OCI-LY7 (cell line): ENCODE results near the gene MYCN. TPM values are rescaled to one million over a fixed set of nuclear protein-coding genes. Genes with fewer than 3 reads are reported as not detected.

Source experiments
- BruUV-seq: library from RNA; stranded (reverse); fragments of 400-500 nt; replicated peaks from 2 replicates; lab custom pipeline; 2021; lab: Mats Ljungman, UMichigan
- CTCF ChIA-PET: fragments of 300-600 bp; sonication (Branson Sonifier 250); formaldehyde crosslinking; loops from one replicate; lab custom pipeline; 2022; ENCODE audit warnings: antibody characterized with exemption; ENCODE audit not compliant: unreplicated experiment; lab: Charles Lee
- POLR2A ChIA-PET: fragments of 300-600 bp; sonication (Branson Sonifier 250); formaldehyde crosslinking; loops from one replicate; lab custom pipeline; 2022; ENCODE audit warnings: antibody characterized with exemption; lab: Charles Lee
- DNase-seq: peaks from one replicate; pipeline ENCODE4 v3.0.0-alpha.2; 2015; ENCODE audit warnings: low spot score
- H2AFZ ChIP-seq: fragments of 200-600 bp; sonication (generic), shearing (Covaris generic); 2 replicates; pipeline ENCODE4 v1.6.1; 2014; ENCODE audit warnings: mild to moderate bottlenecking, antibody characterized with exemption, low read length, moderate library complexity
- H3K27ac ChIP-seq: fragments of 200-600 bp; sonication (generic); 2 replicates; pipeline ENCODE4 v1.5.1; 2014; ENCODE audit warnings: mixed run types, low read depth, mild to moderate bottlenecking, moderate library complexity, low read length, inconsistent platforms; ENCODE audit not compliant: poor library complexity, severe bottlenecking
- H3K36me3 ChIP-seq: fragments of 200-600 bp; sonication (generic); 2 replicates; pipeline ENCODE4 v1.6.1; 2014; ENCODE audit warnings: mild to moderate bottlenecking, antibody characterized with exemption, low read length, moderate library complexity, mixed read lengths; ENCODE audit not compliant: insufficient read depth
- H3K4me1 ChIP-seq: fragments of 200-600 bp; sonication (generic); 2 replicates; pipeline ENCODE4 v1.5.1; 2014; ENCODE audit warnings: mild to moderate bottlenecking, low read length; ENCODE audit not compliant: insufficient read depth, poor library complexity, severe bottlenecking
- H3K4me2 ChIP-seq: fragments of 200-600 bp; sonication (generic); 2 replicates; pipeline ENCODE4 v1.6.1; 2014; ENCODE audit warnings: mild to moderate bottlenecking, low read length
- H3K4me3 ChIP-seq: fragments of 200-600 bp; sonication (generic); 2 replicates; pipeline ENCODE4 v1.5.1; 2014; ENCODE audit warnings: mild to moderate bottlenecking, low read depth, low read length; ENCODE audit not compliant: poor library complexity, severe bottlenecking
- H3K79me2 ChIP-seq: fragments of 200-600 bp; sonication (generic); 2 replicates; pipeline ENCODE4 v1.6.1; 2016; ENCODE audit warnings: low read depth, mild to moderate bottlenecking, low read length, moderate library complexity, mixed read lengths; ENCODE audit not compliant: insufficient read depth
- H3K9me2 ChIP-seq: fragments of 200-600 bp; sonication (generic); 2 replicates; pipeline ENCODE4 v1.6.1; 2016; ENCODE audit warnings: mild to moderate bottlenecking, low read length, mixed read lengths; ENCODE audit not compliant: insufficient read depth
- H3K9me3 ChIP-seq: fragments of 200-600 bp; sonication (generic); 2 replicates; pipeline ENCODE4 v1.6.1; 2014; ENCODE audit warnings: mild to moderate bottlenecking, mixed run types, low read length, mixed read lengths
- H4K20me1 ChIP-seq: fragments of 200-600 bp; sonication (generic); 2 replicates; pipeline ENCODE4 v1.6.1; 2014; ENCODE audit warnings: mild to moderate bottlenecking, antibody characterized with exemption, low read length, moderate library complexity, mixed read lengths; ENCODE audit not compliant: insufficient read depth
- EZH2phosphoT487 ChIP-seq: fragments of 200-600 bp; sonication (generic); IDR thresholded peaks from 2 replicates; pipeline ENCODE4 v1.6.1; 2018; ENCODE audit warnings: low read depth, borderline replicate concordance, mild to moderate bottlenecking, mixed run types, antibody characterized with exemption, low read length, moderate library complexity, mixed read lengths
- intact Hi-C: fragments of 100-400 bp; cut with micrococcal nuclease; formaldehyde crosslinking; loops from one replicate; pipeline ENCODE4 v1.10.0; 2022; ENCODE audit not compliant: unreplicated experiment
- small RNA-seq: library from RNA; depleted of rRNA; stranded (forward); fragments of <200 nt; gene quantifications from one replicate; pipeline ENCODE3, GENCODE V24; 2014
- total RNA-seq, 2 experiments: library from RNA; depleted of rRNA in 1 of 2; stranded (reverse); fragments of >200 nt in 1 of 2; shearing (Covaris generic) in 1 of 2; gene quantifications; 2 replicates each; pipeline ENCODE4 v1.2.3, GENCODE V29; 2014 to 2022
- TF ChIP-seq, protein P1 (sequence below): fragments of 200-600 bp; sonication (generic); conservative IDR thresholded peaks from 2 replicates; pipeline ENCODE4 v1.5.1; 2014; ENCODE audit warnings: mild to moderate bottlenecking, antibody characterized with exemption, low read length, moderate library complexity, mixed read lengths

The MYCN gene
- total RNA-seq, 2 experiments from 2014 or later = not detected

DNA sequence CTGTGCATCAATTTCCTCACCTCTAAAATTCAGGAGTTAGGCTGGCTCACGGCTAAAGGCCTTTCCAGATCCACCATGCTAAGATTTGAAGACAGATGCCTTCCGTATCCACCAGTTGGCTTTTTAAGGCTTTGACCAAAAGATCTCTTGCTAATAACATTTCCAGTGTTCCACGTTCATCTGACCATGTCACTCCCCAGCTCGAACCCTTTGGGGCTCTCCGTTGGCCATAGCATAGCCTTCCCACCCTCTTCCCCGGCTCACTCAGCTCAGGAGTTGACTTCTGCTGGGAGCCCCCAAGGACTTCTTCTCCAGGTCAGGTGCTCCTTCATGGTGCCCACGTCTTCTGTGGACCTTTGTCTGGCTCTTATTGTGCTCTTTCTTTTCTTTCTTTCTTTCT is 53.3 kb downstream of the MYCN start:
- Histone ChIP-seq H3K9me2 (no peaks in the 10 kb centered on the region), H3K4me1 (no peaks in the 10 kb centered on the region), H2AFZ (no peak overlapping the region), H3K79me2 (no peaks in the 10 kb centered on the region), H3K4me2 (no peak overlapping the region), H4K20me1 (no peaks in the 10 kb centered on the region), H3K36me3 (no peaks in the 10 kb centered on the region), H3K4me3 (no peak overlapping the region), H3K27ac (no peak overlapping the region), H3K9me3 (no peaks in the 10 kb centered on the region)
- POLR2A ChIA-PET = no interaction called here
- intact Hi-C loops = no loop called here
- no peak for DNase-seq
- TF ChIP-seq, protein P1, sequence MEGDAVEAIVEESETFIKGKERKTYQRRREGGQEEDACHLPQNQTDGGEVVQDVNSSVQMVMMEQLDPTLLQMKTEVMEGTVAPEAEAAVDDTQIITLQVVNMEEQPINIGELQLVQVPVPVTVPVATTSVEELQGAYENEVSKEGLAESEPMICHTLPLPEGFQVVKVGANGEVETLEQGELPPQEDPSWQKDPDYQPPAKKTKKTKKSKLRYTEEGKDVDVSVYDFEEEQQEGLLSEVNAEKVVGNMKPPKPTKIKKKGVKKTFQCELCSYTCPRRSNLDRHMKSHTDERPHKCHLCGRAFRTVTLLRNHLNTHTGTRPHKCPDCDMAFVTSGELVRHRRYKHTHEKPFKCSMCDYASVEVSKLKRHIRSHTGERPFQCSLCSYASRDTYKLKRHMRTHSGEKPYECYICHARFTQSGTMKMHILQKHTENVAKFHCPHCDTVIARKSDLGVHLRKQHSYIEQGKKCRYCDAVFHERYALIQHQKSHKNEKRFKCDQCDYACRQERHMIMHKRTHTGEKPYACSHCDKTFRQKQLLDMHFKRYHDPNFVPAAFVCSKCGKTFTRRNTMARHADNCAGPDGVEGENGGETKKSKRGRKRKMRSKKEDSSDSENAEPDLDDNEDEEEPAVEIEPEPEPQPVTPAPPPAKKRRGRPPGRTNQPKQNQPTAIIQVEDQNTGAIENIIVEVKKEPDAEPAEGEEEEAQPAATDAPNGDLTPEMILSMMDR = no peak
- TF ChIP-seq EZH2phosphoT487 = no peak
- no TSS peak for BruUV-seq
- CTCF ChIA-PET = no interaction called here

DNA sequence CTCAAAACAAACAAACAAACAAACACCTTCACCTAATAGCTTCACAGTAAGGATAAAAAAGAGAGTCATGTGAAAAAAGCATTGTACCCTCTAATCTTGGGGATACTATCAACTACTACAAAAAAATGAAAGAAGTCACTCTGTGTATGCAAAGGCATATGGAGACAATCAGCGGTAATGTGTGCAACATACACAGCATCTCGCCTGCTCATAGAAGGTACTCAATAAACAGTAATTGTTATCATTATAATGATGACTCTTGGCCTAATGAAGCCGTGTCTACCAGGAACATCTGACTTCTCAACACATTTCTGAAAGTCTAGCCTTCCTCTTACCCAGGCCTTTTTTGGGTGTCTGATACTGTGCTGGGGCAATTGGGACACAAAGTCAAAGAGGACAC is 55.3 kb downstream of the MYCN start:
- H3K9me2 ChIP-seq = no peaks in the 10 kb centered on the region
- H3K4me2 ChIP-seq = no peak overlapping the region
- H3K4me1 ChIP-seq = no peaks in the 10 kb centered on the region
- ChIA-PET POLR2A (interaction anchor here (0.6 kb wide), 1 partner anchor 69 kb away, joined by 4 read pairs; no protein-coding TSS in a partner anchor), CTCF (no interaction called here)
- TF ChIP-seq, protein P1 = no peak
- TF ChIP-seq EZH2phosphoT487 = no peak
- no peaks in the 10 kb centered on the region for H3K36me3 ChIP-seq
- H3K27ac ChIP-seq = no peak overlapping the region
- no peaks in the 10 kb centered on the region for H4K20me1 ChIP-seq
- no peak overlapping the region for H3K4me3 ChIP-seq
- no peak for DNase-seq
- no peak overlapping the region for H2AFZ ChIP-seq
- no peaks in the 10 kb centered on the region for H3K9me3 ChIP-seq
- no peaks in the 10 kb centered on the region for H3K79me2 ChIP-seq
- intact Hi-C loops = no loop called here
- no TSS peak for BruUV-seq

Small RNAs within 50 kb of the gene (small RNA-seq; reads per million reads assigned to genes)
- not detected for gene RF01210
- gene RN7SL104P = not detected
